HG03060 (cell line): ENCODE data around the gene SFTA2.
"Not testable (repeated sequence)": the region's sequence is repeated elsewhere in the genome, so short reads cannot be mapped to it uniquely, and the experiment has no call there.

Experiments used
- ATAC-seq: cut with Tn5 transposase; IDR thresholded peaks from one replicate; pipeline ENCODE4 v1.9.1; 2021; ENCODE audit warnings: low read depth, moderate number of reproducible peaks; ENCODE audit not compliant: unreplicated experiment

Gene SFTA2

DNA sequence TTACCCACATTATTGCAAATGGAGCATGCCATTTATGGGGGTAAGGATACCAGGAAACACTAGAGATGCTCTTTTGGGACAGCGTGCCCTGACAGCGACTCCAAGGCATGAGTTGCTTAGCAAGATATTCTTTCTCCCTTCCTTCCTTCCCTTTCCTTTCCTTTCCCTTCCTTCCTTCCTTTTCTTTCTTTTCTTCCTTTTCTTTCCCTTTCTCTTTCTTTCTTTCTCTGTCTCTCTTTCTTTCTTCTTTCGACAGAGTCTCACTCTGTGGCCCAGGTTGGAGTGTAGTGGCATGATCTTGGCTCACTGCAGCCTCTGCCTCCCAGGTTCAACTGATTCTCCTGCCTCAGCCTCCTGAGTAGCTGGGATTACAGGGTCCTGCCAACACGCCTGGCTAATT, 12.1 kb upstream of the SFTA2 start:
- no peak for ATAC-seq

DNA sequence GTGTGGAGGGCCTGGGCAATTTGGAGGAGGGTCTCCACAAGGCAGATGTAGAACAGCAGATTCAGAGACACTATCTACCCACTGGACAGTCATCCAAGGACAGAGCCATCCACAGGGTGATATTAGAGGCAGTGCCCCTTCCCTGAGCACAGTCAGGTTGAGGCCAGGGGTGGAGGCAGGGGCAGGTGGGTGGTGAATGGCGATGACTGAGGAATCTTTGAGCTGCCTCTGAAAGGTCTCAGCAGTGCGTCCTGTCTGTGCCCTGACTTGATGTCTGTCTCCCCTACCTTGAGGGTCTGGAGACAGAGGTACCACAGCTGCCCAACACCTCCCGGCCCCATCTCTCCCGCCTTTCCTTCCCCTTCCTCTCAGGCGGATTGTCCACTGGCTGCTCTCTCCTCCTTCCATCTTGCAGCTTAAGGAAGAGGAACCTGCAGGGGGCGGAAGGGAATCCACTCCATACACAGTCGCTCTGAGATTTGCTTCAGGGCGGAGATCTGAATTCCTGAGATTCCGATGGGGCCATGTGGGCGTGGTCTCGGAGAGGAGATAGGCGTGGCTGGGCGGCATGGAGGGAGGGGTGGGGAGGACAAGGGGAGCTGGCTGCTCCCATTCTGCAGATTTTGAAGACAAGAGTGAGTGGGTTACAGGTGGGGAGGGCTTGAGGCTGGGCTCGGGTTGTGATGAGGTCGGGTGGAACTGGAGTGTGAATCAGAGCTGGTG, 10.5 kb upstream of the SFTA2 start:
- ATAC-seq: no peak

DNA sequence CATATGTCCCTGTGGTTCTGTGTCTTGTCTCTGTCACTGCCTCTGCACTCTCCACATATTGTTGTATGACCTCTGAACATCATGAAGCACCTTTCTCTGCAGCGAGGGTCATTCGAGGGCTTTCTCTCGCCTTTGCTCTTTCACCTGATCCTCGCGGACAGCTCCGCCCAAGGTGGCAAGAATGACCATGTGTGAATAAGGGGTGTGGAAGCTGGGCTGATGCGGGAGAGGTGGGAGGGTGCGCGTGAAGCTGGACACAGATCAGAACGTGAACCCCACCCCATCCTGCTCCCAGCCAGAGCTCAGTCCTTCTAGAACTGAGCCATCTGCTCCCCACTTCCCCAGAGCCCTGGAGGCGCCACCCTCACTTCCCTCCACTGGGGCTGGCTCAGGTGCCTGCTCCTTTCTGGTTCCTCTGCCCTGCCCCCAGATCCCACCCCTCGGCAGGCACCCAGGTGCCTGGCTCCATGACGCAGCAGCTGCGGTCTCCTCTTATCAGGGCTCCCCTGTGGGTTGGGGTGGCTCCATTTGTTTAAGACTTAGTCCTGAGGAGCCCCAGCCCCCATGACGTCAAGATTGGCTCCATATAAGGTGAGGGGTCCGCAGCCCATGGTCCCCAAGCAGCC, 8.5 kb upstream of the SFTA2 start, which contains the start of gene MUCL3:
Gene MUCL3 (plus strand): TSS at position 613 of the 626 bp plus-strand sequence. CDS start 27 bp downstream, outside the sequence.
- no peak for ATAC-seq

DNA sequence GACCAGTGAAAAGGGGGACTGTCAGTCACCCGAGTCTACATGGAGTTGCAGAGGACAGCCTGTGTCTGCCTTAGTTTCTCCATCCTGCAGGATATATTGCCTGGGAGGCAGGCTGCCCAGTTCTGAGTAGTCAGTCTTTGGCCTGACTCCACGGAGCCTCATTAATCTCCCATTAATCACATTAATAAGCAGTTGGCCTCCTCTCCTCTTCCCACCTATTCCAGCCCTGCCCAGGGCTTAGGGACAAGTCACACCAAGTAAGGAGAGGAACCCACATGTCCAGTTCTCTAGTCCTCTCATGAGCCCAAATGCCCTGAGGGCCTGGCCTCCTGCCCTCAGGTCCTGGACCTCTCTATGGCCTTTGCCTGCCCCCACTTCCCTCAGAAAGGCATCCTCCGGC, 7.5 kb upstream of the SFTA2 start:
- no peak for ATAC-seq

DNA sequence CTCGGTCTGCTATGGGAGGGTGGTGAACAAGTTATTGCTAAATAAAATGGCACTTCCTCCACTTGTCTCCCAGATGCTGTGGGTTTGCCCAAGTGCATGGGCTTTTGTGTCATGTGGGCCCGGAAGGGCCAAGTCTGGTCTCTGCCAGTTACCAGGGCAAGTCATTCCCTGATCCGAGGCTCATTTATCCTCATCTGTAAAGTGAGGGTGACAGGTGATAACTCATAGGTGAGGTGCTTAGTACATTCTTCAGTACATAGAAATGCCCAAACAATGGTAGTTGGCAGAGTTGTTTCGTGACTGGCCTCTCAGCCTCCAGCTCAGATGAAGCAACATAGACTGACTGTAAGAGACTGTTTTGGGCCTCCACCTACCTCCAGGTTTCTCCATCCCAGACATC, 6.8 kb upstream of the SFTA2 start:
- ATAC-seq: no peak

DNA sequence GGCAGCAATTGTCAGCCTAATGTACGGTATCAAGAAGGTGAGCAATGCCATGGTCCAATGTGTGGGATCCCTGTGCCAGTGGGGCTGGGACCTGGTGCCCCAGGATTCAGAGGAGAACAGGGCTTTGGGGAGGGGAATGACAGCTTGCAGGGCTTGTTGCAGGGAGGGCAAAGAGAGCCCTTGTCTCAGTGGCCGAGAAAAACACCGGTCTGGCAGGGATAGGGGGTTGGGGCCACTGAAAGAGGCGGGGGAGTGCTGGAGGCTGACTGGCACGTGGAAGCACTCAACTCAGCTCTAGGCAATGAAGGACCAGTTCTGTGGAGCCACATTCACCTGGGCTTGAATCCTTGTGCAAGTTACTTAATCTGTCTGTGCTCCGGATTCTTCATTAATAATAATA, 5.3 kb upstream of the SFTA2 start:
- ATAC-seq: no peak

DNA sequence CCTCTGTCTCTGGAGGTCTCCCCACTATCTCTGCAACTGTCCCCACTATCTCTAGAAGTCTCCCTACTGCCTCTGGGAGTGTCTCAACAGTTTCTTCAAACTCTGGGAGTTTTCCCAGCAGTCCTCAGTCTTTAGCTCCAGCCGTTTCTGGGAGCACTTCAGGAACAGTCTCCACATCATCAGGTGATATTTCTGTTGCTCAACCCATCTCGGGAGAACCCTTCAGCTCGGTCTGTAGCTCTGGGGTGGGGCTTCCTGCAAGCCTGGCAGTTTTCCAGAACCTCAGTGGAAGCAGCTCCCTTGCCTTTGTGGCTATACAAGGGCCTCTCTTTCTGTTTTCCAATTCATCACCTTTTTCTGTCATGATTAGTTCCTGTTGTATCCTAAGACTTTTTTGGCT, 3.0 kb upstream of the SFTA2 start:
- ATAC-seq: no peak

DNA sequence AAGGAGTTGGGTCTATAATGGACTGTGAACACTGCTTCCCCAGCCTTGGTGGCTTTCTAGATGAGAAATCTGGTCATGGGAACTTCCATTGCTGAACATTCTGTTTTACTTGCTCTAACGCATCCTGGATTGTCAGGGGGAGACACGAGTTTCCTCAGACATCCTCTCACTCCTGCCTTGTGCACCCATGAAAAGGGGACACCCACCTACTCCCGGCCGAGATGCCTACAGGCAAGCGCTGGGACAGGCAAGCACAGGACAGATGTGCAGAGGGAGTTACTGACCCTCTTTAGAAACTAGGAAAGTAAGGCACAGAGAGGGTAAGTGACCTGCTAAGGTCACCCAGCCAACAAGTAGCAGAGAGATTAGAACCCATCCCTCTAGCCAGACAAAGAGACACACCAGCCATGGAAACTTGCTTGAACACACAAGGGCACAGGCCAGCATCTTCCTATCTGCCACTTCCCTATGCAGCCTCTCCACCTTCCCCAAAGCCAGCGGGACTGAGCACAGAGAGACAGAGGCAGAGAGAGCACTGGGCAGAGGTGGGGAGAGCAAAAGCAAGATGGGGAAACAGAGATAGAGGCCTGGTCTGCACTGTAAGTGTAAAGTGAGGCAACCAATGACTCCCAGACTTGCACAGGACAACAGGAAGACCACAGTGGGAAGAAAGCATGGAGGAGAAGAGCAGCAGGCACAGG, 845 bp upstream of the SFTA2 start:
- ATAC-seq: no peak

DNA sequence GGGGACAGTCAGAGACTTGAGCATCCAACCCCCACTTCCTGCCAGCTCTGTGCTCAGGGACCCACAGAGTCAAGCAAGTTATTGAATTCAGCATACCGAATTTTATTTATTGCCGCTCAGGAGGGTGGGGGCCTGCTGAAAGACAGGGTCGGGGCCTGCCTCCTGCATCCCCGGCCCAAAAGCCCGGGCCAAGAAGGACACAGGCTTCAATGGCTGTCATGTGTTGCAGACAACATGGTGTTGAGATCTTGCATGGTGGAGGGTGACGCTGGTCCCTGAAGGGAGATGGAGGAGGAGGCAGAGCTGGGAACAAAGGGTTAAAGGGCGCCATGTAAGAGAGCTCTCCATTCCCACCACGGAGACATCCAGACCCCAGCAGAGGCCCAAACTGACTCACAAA, 698 bp downstream of the SFTA2 start:
- ATAC-seq: no peak

DNA sequence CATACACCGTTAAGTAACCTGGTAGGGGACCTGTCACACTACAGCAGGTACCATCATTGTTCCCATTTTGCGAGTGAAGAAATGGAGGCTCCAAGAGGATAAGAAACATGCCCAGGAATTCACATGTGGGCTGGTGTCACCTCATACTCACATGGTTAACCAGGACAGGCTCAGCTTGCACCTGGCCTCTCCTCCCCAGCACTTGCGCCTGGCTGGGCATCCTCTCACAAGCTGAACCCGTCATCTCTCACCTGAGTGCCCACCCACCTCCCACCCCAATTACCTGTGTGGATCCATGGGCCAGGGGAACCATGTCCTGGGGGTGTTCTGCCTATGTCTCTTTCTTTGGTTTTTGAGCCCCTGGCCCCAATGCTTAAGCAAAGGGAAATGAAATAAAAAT, 1.5 kb downstream of the SFTA2 start:
- no peak for ATAC-seq

DNA sequence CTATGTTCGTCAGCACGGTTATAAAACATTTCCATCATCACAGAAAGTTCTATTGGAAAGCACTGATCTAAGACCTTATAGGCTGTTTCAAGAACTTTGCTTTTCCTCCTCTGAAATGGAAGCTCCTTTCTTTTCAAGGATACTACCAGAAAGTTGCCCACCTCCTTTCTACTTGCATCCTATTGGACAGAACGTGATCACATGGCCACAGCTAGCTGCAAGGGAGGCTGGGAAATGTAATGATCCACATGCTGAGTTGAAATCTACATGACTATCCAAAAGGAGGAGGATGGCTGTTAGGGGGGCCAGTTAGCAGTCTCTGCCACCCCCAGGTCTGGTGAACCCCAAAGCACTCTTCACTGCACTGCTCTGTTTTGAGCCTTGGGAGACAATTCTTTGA, 3.3 kb downstream of the SFTA2 start:
- ATAC-seq: no peak

DNA sequence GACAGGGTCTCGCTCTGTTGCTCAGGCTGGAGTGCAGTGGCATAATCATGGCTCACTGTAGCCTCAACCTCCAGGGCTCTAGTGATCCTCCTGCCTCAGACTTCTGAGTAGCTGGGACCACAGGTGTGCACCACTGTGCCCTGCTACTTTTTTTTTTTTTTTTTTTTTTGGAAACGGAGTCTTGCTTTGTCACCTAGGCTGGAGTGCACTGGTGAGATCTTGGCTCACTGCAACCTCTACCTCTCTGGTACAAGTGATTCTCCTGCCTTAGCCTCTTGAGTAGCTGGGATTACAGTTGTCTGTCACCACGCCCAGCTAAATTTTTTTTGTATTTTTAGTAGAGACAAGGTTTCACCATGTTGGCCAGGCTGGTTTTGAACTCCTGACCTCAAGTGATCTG, 4.9 kb downstream of the SFTA2 start:
- ATAC-seq: not testable (repeated sequence)

DNA sequence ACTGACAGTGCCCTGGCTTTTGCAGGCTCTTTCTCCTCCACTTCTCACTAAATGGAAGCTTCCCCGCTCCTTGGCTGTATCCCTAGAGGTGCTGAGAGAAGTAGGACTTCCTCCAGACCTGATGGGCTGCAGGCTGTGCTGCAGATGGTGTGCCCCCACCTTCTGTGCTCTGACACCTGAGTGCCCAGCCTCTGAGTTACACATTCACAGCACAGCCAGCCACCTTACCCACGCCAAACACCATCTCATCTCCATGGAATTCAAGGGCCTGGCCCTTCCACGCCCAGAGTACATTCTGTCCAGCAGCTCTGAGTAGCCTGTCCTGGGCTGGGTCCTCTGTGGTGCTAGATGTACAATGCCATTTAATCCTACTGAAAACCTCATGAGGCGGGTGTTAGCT, 5.3 kb downstream of the SFTA2 start:
- ATAC-seq: no peak

DNA sequence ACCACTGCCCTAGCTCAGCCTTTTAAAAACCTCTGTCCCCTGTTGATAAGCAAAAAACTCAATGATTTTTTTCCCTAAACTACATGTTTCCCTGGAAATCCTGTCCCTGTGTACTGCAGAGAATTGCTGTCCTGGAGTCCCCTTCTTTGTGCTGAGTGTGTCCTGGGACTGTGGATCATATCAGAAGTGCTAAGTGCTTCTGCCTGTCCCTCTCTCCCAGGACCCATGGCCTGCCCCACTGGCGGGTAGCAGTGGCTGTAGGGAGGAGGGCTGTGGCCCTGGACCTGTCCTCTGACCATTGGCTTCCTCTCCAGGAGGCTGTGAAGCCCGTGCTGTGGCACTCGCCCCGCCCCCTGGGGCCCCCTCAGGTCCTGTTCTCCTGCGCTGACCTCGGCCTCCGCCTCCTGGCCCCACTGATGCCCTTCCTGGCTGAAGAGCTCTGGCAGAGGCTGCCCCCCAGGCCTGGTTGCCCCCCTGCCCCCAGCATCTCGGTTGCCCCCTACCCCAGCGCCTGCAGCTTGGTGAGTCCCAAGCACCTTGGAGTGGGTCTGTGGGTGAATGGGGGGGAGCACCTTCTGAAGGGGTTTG, 7.8 kb downstream of the SFTA2 start:
- not testable (repeated sequence) for ATAC-seq

DNA sequence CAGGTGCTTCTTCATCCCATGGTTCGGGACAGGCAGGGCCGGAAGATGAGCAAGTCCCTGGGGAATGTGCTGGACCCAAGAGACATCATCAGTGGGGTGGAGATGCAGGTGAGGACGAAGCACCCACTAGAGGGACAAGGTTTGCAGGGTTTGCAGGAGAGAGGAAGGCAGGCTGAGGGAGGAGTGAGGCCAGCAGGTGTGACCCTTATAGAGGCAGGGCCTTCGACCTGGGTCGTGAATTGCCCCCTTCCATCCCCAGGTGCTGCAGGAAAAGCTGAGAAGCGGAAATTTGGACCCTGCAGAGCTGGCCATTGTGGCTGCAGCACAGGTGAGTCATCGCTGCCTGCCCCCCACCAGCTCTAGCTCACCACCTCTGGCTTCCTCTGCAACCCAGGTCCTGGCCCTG, 9.5 kb downstream of the SFTA2 start:
- ATAC-seq: no peak

DNA sequence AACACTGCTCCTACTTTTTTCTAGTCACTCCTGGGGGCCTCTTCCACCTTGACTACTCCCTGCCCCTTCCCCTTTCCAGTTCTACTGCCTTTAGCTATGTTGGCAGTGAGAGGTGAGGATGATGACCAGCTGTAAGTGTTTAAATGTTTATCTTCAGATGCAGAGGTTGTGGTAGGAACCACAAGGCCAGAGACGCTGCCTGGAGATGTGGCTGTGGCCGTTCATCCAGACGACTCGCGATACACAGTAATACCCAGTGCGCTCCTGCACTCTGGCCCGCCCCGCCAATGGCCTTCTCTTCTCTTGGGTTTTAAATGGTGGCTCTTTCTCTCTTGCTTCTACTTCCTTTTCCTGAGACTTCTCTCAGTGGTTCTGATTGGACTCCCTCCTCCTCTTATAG, 13.3 kb downstream of the SFTA2 start:
- ATAC-seq: no peak

DNA sequence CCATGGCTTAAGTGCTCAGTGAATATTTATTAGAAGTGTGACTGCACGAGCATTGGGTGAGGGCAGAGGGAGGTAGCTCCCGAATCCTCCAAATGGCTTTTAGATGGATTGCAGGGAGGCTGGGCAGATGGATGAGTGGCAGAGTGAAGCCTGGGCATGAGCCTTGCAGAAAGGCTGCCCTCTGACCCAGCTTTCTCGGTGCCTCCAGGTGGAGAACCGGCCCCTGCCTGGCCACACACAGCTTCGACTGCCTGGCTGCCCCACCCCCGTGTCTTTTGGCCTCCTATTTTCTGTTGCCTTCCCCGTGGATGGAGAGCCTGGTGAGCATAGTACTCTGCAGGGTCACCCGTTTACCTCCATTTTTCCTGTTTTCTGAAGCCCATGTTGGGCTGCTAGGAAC, 14.5 kb downstream of the SFTA2 start:
- ATAC-seq: no peak

DNA sequence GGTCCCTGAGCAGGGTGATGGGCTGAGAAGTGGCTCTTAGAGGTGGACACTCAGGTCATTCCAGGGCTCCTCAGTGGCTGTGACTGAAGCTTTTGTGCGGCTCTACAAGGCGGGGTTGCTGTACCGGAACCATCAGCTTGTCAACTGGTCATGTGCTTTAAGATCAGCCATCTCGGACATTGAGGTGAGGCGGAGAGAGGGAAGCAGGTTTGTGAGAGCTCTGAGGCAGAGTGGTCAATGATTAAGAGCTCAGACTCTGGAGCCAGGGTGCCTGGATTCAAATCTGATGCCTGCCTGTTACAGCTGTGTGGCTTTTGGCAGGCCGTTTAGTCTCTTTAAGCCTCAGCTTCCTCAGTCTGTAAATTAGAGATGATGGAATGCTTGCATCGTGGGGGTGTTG, 14.9 kb downstream of the SFTA2 start:
- ATAC-seq: no peak

DNA sequence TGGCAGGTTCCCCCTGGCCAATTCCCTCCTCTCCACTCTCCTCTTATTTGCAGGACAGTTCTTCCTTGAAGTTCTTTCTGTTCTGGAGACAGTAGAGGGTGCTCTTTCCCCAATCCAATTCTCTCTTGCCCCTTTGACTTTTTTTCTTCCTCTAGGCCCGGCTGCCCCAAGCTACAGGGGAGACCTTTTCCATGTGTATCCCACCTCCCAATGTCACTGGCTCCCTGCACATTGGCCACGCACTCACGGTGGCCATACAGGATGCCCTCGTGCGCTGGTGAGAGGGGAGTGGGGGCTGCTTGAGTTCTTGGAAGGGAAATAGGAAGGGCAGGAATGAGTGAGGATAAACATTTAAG, 16.4 kb downstream of the SFTA2 start:
- no peak for ATAC-seq

DNA sequence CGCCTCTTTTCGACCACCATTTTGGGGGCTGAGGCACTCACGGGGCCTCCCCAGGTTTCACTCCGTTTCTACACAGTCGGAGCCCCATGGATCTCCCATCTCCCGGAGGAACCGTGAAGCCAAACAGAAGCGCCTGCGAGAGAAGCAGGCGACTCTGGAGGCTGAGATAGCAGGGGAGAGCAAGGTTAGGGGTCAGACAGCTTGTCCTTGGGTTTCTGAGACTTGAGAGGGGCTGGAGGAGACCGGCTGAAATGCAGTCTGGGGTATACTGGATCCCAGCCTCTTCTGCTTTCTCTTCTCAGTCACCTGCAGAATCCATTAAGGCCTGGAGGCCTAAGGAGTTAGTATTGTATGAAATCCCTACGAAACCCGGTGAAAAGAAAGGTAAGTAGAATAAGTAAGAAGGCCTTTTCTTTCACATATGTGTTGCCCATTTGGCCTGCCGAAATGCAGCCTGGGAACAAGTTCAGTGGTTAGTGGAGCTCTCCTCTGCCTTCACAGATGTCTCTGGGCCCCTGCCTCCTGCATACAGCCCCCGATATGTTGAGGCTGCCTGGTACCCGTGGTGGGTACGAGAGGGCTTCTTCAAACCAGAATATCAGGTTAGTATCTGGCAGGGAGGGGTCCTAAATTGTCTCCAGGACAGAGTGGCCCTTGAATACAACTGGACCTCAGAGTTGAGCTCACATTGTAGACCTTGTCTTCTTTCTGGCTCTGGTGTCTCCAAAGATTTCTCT, 16.9 kb downstream of the SFTA2 start:
- ATAC-seq: no peak
